GM19397 (cell line): ENCODE data around the gene CHST15.

Experiments used
- ATAC-seq: cut with Tn5 transposase; IDR thresholded peaks from one replicate; pipeline ENCODE4 v1.9.1; 2021; ENCODE audit warnings: mild to moderate bottlenecking, moderate library complexity; ENCODE audit not compliant: unreplicated experiment

CHST15 gene

DNA sequence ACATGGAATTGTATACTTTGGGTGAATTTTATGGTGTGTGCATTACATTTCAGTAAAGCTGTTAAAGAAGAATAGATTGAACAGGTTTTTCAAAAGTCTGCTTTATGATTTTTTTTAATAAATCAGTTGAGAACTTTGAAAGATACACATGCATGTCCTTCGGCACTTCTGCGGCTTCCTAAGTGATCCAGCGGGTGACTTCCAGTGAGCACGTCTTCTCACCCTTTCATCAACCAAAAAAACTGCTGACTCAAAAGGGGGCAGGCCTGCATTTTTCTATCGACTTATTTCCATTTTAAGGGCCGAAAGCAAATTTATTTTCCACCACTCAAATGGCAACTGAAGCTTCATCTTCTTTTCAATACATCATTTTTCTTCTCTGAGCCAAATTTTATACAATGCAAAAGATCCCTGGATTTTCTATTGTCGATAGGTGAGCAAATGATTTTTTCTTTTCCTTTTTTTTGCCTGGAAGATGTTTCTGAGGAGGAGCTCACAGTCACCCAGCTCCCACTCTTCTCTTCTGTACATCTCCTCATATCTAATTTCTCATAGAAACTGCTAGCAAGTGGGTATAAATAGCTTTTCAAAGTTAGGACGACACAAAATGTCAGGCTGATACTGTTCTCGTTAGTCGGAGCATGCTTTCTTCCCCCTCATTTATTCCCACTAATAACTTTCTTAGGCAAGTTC, 10.2 kb downstream of the CHST15 start:
- ATAC-seq, result no peak

- ATAC-seq, result no peak
These were observed 10.8 kb downstream of the CHST15 start for GRCh38 chr10:124082555-124082954.

DNA sequence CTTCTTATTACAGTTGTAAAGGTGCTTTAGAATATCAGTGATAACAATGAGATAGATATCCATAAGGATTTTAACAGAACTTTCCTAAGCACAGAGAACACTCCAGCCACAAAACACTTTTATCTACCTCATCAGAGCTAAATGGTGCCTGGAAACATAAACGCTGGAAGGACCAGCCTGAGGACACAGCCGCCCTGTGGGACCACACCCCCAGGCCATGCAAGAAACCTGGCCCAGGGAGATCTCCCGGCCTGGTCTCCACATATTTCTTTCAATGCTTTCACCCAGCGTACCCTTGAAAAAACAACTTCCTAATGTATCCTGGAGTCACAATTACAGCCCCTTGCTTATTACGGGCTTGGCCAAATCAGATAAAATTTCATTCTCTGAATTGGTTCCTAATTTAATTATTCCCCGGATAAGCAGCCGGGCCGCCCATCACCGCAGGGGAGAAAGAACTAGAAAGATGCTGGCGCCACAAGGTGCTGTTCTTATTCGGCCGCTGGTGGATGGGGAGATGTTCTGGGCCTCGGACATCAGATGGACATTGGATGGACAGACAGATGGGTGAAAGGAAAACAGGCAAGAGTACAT, 11.8 kb downstream of the CHST15 start:
- no peak for ATAC-seq

GRCh38 chr10:124079864-124080263, 13.5 kb downstream of the CHST15 start:
- no peak for ATAC-seq

DNA sequence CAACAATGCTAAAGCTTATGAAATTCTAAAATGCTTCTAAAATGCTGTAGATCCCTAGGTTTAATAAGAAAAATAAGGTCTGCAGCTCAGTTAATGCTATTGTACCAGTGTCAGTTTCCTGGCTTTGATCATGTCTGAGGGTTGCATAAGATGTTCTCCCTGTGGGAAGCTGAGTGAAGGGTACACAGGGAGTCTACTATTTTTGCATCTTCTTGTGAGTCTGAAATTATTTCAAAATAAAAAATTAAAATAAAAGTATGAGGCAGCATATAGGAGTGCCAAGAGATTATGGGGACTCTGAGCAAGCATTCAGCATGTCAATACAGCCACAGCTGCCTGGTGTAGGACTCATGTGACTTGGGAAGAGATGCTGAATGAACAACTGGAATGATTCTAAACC, 14.7 kb downstream of the CHST15 start:
- ATAC-seq, result no peak

- no peak for ATAC-seq
These were observed 15.4 kb downstream of the CHST15 start for GRCh38 chr10:124078028-124078427.

- ATAC-seq, result no peak
These were observed 16.0 kb downstream of the CHST15 start for GRCh38 chr10:124077208-124077993.

DNA sequence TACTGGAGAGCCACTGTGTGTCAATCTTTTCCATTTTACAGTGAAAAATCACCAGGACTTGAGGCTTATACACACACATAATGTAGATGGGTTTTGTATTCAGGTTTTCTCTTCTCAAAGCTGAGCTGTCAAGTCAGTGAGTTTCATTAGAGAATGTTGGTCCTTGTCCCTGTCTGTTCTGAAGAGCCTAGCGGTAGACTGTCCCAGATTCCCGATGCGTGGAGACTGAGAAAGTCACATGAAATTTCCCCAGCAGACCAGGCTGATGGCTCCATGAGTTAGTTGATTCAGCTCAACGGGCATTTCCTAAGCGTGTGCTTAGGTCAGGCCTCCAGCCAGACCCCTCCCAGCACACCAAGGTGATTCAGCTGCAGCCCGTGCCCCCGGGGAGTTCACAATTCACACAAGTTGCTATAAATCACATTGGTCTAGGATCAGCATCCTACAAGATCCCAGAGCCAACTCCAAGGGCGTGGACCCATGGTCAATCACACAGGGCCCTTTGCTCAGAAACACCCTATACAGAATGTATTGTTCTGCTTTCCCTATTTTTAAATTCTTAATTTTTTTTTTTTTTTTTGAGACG, 17.2 kb downstream of the CHST15 start:
- no peak for ATAC-seq

DNA sequence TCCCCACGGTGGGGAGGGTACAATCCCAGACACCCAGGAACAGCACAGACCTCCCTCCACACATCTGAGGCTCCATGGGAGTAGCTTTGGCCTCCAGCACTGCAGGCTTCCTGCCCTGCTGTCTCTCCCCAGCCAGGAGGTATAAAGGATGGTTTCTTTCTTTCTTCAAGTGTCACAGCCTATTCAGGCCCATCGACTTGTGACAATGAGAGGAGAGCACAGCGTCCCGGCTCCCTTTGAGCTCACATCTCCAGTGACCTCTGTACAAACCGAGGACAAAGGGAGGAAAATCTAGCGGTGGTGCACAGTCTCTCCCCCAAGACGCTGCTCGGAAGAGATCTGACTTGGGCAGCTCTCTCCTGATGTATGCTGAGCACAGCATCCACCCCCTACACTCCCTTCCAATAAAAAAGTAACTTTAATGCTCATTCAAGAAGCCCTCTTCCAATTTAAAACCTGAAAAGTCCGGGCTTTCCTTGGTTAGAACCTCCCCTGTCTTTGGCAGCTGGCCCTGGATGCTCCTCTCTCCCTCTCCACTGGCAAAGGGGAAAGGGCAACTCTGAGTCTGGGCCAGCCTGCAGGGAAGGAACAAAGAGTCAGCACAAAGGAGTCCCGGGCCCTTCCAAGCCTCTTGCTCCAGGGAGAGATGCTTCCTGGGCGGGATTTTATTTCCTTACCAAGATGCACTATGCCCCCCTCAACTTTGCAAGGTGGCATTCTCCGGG, 18.0 kb downstream of the CHST15 start:
- ATAC-seq, result no peak

GRCh38 chr10:124074501-124075109, 18.8 kb downstream of the CHST15 start:
- no peak for ATAC-seq

- no peak for ATAC-seq
These were observed 19.4 kb downstream of the CHST15 start for GRCh38 chr10:124073978-124074377.

- ATAC-seq, result peak; percentile 16
These were observed 20.9 kb downstream of the CHST15 start for GRCh38 chr10:124072541-124072940.

DNA sequence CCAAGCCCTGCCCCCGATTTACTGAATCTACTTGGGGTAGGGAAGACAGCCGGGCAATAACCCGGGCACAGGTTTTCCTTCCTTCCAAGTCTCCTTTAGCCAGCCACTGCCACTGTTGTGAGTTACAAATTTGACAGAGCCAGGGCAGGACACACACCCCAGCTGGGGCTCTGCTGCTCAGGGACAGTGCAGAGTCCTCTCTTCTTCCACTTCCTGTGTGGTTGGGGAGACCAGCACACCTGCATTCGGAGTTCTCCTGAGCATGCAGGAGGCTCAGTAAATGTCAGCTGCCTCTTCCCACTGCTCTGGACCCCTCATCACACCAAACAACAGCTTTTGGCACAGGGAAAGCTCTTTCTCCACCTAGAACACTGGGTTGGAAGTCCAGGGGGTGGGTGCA, 21.3 kb downstream of the CHST15 start:
- ATAC-seq, result peak; percentile 75

DNA sequence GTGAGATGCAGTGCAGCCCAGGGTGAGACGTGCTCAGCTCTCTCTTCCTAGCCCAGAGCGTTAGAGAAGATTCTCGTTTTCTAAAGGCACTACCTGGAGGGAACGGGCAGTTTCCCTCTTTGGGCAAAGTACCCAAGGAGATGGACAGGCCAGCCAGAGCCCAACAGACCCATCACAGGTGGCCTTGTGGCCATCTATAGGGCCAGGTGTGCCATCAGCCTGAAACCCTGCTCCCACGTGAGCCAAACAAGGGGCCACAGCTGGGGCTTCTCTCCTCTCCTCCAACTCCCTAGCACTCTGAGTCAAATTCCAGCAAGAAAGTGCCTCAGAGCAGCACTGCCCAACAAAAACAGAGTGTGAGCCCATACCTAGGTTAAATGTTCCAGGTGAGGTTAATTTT, 22.3 kb downstream of the CHST15 start:
- ATAC-seq, result no peak

GRCh38 chr10:124070666-124071065, 22.7 kb downstream of the CHST15 start:
- ATAC-seq, result no peak

DNA sequence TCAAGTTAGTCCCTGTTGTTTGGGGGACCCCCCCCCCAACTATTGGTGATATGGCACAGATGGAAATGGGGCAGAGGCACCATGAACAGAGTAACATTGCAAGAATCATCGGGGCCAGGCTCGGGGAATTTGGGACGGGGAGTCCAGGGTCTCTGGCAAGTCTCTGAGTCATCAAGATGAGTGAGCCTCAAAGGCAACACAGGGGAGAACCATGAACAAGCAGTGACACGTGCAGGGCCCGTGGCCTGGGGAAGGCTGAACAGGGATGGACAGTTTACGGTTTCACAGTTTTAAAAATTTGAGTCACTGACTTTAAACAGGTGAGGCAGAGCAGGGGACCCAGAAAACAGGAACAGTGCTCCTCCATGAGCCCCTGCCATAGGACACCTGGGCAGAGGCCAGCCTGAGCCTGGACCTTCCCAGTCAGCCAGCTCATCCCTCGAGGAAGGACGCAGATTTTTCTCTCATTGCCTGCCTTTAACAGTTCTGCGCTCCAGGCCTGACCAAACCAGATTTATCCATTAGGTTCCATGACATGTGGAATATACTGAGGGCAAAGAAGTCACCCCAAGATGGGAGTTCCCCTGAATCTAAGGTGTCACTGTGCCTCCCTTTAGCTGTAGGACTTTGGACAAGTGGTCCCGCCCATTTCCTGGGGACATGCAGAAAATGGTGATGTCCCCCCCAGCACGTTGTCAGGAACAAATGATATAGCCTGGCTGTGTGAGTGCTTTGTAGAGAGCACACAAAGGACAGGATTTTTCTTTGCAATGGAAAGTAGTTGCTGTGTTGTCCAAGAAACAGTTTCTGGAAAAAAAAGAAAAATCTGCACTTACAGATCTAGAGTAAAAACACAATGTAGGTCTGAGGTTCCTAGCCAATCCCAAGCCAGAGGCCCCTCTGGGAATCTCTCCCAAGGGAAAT, 23.8 kb downstream of the CHST15 start:
- ATAC-seq, result no peak

GRCh38 chr10:124068929-124069328, 24.5 kb downstream of the CHST15 start:
- ATAC-seq, result no peak

GRCh38 chr10:124067825-124068400, 25.5 kb downstream of the CHST15 start:
- ATAC-seq, result no peak
